Activated naive CD4-positive, alpha-beta T cell treated with anti-CD3 and anti-CD28 coated beads, Interleukin-2, amount 10 ng/mL, durations not matched to agents 5 hours and 36 hours (primary cell): ENCODE data around the gene PDE6G. TPM values are rescaled to one million over a fixed set of nuclear protein-coding genes. Genes with fewer than 3 reads are reported as not detected.

Source experiments
- microRNA-seq: library from miRNA; unstranded; fragments of <30 nt; microRNA quantifications from one replicate; pipeline ENCODE4 v1.2.0, GENCODE V29; 2022; ENCODE audit warnings: borderline microRNAs expressed, borderline replicate concordance
- total RNA-seq, 2 experiments: library from RNA; stranded (reverse); gene quantifications; one replicate each; pipeline ENCODE4 v1.2.3, GENCODE V29; 2021

PDE6G gene
- total RNA-seq = 10 to 100 TPM; 67.0 to 71.9 TPM

DNA sequence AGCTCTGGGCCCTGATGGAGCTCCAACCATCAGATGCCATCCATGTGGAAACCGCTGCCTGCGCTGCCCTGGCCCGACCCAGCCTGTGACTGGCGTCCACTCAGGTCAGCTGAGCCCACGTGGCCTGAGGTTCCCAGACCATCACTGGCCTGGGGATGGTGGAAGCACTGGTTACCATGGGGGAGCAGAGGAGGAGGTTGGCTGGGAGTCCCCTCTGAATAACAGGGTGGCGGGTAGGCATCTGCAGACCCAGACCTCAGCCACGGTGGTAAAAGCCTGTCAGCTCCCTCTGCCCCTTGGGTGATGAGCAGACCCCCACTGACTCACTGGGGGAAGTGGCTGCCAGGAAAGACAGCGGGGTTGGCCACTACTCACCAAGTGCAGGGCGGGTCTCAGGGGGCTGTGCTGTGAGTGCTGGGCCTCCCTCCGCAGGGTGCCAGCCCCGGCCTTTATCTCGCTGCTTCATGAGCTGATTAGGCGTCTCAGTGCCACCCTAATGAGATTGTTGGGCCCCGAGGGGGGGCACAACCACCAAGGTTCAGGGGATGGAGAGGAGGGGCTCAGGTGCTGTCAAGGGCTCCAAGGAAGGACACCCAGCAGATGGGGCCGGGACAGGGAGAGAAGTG, at the start of gene PDE6G:
Gene PDE6G, minus strand, starts transcription at position 425 of the 626 bp plus-strand sequence. CDS start 3,237 bp downstream, outside the sequence.

DNA sequence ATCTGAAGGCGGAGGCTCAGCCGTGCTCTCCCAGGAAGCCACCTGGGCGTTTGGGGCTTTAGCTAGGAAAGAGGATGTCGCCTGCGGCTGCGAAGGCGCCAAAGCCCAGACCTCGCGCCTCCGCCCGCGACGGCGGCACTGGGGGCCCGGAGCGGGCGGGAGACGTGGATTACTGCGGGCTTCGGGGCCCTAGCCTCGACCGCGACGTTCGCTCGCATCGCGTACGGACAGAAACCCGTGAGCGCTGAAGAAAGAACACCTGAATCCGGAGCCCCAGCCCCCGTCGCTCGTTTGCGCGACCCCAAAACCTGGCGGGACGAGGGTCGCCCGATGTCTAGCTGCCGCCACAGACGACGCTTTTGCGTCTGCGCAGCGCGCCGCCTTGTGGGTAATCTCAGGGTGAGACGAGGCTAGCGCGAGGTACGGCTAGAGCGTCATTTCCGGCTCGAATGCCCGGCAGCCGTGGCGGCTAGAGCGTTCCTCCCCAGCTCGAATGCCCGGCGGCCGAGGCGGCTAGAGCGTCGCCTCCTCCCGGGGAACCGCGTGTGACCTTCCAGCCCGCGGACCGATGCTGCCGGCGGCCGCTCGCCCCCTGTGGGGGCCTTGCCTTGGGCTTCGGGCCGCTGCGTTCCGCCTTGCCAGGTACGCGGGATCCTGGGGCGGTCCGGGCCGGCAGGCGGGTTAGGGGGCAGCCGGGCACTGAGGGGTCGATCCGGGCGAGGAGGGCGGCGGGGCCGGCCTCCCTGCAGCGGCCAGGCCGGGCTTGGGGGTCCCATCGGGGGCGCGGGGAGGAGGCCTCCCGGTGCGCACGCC, 46.8 kb upstream of the PDE6G start, which contains the start of gene MRPL12:
Gene MRPL12, plus strand, starts transcription at position 434 of the 813 bp plus-strand sequence. Its CDS starts 135 bp downstream, at position 569.

DNA sequence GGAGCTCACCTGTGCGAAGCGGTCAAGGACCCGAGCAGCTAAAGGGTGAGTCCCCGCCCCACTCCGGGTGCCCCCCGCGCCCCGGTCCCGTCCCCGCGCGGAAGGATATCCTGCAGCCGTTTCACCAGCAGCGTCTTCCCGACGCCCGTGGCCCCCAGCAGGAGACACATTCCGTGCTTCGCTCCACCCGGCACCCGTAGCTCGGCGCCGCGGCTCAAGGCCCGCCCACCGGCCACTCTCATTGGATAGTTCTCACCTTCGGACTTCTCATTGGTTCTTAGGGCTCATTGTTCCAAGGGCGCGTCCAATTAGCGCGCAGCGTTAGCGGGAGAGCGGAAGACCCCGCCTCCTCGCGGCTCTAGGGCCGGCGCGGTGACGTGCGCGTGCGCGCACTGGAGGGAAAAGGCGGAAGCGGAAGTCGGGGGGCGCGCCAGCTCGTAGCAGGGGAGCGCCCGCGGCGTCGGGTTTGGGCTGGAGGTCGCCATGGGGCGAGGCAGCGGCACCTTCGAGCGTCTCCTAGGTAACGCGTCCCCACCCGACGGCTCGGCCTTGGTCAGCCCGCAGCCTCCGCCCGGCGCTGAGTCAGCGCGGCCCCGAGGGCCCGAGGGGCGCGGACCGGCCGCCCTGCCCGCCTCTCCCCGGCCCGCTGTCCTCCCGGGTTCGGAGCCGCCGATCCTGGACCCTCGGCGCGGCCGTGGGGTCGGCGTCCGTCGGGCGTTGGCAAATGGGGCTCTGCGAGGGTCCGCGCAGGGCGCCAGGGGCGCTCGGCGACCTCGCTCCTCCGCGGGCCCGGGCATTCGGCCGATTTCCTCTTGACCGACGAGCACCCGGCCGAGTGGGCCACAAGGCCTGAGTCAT, 27.5 kb upstream of the PDE6G start, which contains the start of the genes ARL16 and HGS:
Gene ARL16, minus strand, starts transcription at position 214 of the 858 bp plus-strand sequence. Its CDS starts 44 bp downstream, at position 170.
Gene HGS, plus strand, starts transcription at position 428 of the 858 bp plus-strand sequence. Its CDS starts 56 bp downstream, at position 484.

DNA sequence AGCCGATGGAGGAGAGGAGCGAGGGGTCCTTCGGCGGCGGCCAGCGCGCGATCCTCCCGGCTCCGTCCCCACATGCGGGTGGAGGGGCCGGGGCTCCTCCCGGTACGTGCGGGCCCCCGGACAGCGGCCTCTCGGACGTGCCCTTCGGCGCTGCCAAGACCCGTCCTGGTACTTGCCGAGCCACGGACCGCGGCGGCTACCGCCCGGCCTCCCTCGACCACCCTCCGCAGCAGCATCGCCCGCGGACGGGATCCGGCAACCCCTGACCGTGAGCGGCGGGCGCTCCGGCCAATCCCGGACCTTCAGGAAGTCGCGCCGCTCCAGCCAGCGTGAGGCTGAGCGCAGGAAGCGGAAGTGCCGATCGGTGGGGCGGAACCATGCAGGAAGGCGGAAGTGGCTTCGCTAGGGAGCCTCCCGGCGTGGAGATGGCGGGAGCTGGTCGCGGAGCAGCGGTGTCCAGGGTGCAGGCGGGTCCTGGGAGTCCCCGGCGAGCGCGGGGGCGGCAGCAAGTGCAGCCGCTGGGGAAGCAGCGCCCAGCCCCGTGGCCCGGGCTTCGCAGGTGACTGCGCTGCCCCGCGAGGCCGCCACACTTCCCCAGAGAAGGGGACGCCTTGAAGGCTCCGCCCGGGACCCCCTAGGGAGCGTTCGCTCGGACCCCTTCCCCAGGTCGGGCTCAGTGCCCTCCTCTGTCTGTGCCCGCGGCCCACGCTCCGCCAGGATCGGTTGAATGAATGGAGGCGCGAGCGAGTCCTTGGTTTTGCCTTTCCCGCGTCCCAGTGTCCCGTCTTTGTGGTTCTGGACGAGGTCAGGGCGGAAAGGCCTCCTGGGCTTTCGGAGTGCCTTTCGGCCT, 10.2 kb upstream of the PDE6G start, which contains the start of the genes CCDC137 and OXLD1:
Gene CCDC137, plus strand, starts transcription at position 396 of the 850 bp plus-strand sequence. Its CDS starts 30 bp downstream, at position 426.
Gene OXLD1, minus strand, starts transcription at position 264 of the 850 bp plus-strand sequence. Its CDS starts 28 bp downstream, at position 236.

DNA sequence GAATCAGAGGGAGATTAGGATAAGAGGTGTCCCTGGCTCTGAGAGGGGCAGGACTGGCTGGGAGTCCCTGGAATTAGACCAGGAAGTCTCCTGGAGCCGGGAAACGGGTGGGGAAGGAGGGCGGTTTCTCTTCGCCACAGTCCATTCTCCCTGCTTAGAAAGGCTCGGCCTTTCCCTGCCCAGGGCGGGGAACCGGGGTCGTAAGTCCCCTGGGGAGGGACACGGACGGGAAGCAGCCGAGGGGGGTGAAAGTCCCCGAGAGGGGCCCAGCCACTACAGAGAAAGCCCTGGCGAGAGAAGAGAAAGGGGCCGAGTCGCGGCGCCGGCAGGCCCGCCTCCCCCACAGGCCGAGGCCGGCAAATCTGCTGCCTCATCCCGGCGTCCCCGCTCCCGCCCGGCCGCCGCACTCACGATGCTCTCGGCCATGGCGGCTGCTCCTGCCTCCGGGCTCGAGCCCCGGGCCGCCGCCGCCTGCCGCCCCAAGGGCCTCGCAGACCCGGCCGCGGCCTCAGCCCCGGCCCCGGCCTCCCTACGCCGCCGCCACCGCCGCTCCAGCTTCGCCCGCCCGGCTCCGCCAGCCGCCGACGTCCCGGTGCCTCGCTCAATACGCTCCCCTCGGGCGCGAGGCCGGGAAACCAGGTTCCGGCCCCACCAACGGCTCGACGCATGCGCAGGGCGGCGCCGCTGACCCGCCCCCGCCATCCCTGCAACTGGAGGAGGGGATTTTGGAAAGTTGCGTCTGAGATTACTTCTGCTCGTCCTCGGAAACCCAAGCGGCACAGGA, 19.6 kb downstream of the PDE6G start, which contains the start of the genes NPLOC4 and TSPAN10:
Gene NPLOC4, minus strand, starts transcription at position 608 of the 784 bp plus-strand sequence. Its CDS starts 182 bp downstream, at position 426.
Gene TSPAN10, plus strand, starts transcription at position 692 of the 784 bp plus-strand sequence. CDS start 5,217 bp downstream, outside the sequence.

Small RNA genes within 50 kb of the gene (microRNA-seq; reads per million reads assigned to microRNA genes)
- gene MIR6786 = not detected

Other genes starting within 250 kb of the PDE6G start
- 1,000 to 10,000 TPM; 4,541 to 4,718 TPM for gene ACTG1, start 143.7 kb downstream of the PDE6G start, total RNA-seq
- under 1 TPM; 0.58 to 0.60 TPM for gene FSCN2, start 128.2 kb downstream of the PDE6G start, total RNA-seq
- gene FAAP100, start 104.2 kb downstream of the PDE6G start, total RNA-seq = 10 to 100 TPM; 36.1 to 38.6 TPM
- gene NPLOC4, start 19.4 kb downstream of the PDE6G start, total RNA-seq = 10 to 100 TPM; 80.8 to 81.7 TPM
- gene TSPAN10, start 19.3 kb downstream of the PDE6G start, total RNA-seq = under 1 TPM; 0.48 TPM
- gene OXLD1, start 10.1 kb upstream of the PDE6G start, total RNA-seq = 10 to 100 TPM; 56.5 to 59.1 TPM
- gene CCDC137, start 10.2 kb upstream of the PDE6G start, total RNA-seq = 10 to 100 TPM; 27.1 to 31.8 TPM
- 10 to 100 TPM; 19.2 to 21.1 TPM for gene ARL16, start 27.3 kb upstream of the PDE6G start, total RNA-seq
- gene HGS, start 27.5 kb upstream of the PDE6G start, total RNA-seq = 100 to 1,000 TPM; 112 to 125 TPM
- 10 to 100 TPM; 56.0 to 58.2 TPM for gene MRPL12, start 46.8 kb upstream of the PDE6G start, total RNA-seq
- 10 to 100 TPM; 18.1 to 19.5 TPM for gene SLC25A10, start 55.7 kb upstream of the PDE6G start, total RNA-seq
- gene GCGR, start 147.6 kb upstream of the PDE6G start, total RNA-seq = not detected
- gene MCRIP1, start 176.7 kb upstream of the PDE6G start, total RNA-seq = 10 to 100 TPM; 51.6 to 53.9 TPM
- not detected for gene PPP1R27, start 178.5 kb upstream of the PDE6G start, total RNA-seq
- 100 to 1,000 TPM; 471 to 474 TPM for gene P4HB, start 204.0 kb upstream of the PDE6G start, total RNA-seq
- gene ARHGDIA, start 214.8 kb upstream of the PDE6G start, total RNA-seq = 100 to 1,000 TPM; 575 to 590 TPM
- 100 to 1,000 TPM; 145 to 147 TPM for gene ALYREF, start 235.0 kb upstream of the PDE6G start, total RNA-seq
- gene ANAPC11, start 235.2 kb upstream of the PDE6G start, total RNA-seq = 10 to 100 TPM; 67.2 to 75.1 TPM
- gene NPB, start 245.7 kb upstream of the PDE6G start, total RNA-seq = under 1 TPM; 0.10 to 0.20 TPM